GM12873 (cell line): ENCODE measurements around the gene PLGRKT.

Experiments used
- TF ChIP-seq, protein P1 (sequence below): IDR thresholded peaks from 2 replicates; pipeline ENCODE4 v1.5.1; 2012; ENCODE audit warnings: low read depth, mild to moderate bottlenecking, moderate library complexity, low read length, control low read depth; ENCODE audit not compliant: insufficient read depth; ENCODE audit errors: missing control alignments

PLGRKT gene

DNA sequence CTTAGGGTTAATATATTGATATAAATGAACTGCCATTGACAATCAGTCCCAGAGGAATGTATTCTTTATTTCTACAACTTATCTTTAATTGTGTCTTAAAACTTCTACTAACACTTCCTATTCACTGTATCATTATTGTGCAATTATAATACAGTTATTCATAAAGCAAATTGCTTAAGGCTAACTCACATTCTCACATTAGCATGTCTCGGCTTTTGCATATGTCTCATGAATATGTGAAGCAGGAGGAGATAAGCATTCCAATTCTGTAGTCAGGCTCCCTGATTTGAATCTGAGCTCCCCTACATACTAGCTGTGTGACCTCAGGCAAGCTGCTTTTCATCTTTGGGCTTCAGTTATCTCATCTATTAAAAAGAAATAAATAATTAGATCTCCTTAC, 45.4 kb downstream of the PLGRKT start:
- TF ChIP-seq, protein P1, sequence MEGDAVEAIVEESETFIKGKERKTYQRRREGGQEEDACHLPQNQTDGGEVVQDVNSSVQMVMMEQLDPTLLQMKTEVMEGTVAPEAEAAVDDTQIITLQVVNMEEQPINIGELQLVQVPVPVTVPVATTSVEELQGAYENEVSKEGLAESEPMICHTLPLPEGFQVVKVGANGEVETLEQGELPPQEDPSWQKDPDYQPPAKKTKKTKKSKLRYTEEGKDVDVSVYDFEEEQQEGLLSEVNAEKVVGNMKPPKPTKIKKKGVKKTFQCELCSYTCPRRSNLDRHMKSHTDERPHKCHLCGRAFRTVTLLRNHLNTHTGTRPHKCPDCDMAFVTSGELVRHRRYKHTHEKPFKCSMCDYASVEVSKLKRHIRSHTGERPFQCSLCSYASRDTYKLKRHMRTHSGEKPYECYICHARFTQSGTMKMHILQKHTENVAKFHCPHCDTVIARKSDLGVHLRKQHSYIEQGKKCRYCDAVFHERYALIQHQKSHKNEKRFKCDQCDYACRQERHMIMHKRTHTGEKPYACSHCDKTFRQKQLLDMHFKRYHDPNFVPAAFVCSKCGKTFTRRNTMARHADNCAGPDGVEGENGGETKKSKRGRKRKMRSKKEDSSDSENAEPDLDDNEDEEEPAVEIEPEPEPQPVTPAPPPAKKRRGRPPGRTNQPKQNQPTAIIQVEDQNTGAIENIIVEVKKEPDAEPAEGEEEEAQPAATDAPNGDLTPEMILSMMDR = no peak

DNA sequence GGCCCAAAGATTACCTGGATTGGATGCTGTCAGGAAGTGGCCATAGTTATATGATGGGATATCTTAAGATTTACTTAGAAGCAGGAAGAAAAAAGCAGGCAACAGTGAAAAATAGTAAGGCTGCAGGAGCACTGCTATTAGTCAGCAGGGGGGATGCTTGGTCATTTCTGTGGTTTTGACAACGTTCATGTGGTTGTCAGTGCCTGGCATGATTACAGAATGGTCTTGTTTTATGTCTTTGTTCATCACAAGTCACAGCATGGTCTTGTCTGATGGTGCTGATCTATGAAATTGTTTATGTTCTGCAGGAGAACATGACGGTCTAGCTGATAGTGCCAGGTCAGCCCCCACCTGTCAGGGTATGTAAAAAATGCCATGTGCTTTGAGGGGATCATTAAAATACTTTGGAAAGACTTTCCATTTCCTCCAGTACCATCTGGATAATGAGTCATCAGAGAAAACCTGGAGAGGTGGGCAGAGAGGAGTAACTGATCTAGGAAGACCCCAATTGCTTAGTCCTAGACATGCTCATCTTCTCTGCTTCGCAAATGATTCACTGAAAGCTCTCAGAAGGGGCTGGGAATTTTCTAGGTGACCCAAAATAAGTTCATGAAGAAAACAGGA, 48.5 kb downstream of the PLGRKT start:
- TF ChIP-seq, protein P1 = no peak

DNA sequence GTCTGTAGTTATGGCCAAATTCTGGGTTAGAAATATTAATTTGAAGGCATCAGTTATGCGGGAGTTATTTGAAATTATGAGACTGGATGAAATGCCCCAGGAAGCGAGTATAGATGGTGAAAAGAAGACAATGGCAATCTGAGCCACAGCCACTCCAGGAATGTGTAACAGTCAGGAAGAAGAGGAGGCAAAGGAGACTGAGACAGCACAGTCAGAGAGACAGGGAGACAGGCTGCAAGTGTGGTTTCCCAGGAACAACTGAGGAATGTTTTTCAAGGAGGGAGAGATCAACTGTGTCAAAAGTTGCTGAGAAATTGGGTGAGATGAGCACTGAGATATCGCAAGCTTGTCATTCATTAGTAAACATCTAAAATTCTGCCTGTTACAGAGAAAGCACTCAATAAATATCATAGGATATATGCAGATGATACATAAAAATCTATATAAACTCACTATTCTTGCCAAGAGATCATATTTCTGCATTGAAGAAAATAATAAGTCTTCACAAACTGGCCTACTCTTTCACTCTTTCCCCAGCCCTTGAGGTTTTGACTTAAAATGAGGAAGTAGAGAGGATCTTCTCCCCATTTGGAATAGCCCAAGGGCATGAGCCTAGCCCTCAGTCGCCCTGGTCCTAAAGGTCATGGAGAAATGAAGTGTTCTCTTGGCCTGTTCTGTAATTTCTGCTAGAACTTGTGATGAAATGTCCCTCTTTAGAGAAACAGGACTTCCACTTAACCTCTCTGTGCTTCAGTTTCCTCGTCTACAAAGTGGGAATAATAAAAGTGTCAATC, 49.5 kb downstream of the PLGRKT start:
- TF ChIP-seq, protein P1 = no peak

GRCh38 chr9:5384436-5384835, 53.3 kb downstream of the PLGRKT start:
- TF ChIP-seq, protein P1 = no peak

- TF ChIP-seq, protein P1 = no peak
These were observed 55.2 kb downstream of the PLGRKT start for GRCh38 chr9:5382479-5382878.

DNA sequence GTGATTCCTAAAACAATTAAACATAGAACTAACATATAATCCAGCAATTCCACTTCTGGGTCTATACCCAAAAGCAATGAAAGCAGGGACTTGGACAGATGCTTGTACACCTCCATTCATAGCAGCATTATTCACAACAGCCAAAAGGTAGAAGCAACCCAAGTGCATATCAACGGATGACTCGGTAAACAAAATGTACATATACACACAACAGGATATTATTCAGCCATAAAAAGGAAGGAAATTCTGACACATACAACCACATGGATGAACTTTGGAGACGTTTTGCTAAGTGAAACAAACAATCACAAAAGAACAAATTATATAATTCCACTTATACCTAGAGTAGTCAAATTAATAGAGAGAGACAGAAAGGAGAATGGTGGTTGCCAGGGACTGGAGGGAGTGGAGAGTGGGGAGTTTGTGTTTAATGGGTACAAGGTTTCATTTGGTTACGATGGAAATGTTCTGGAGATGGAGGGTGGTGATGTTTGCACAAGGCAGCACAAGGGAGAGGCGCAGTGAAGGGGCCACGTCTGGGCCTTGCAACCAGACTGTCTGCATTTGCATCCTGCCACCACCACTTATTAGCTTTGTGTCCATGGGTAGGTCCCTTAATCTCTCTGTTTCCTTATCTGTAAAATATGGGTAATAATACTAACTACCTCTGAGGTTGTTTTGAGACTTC, 61.8 kb downstream of the PLGRKT start:
- TF ChIP-seq, protein P1 = no peak

DNA sequence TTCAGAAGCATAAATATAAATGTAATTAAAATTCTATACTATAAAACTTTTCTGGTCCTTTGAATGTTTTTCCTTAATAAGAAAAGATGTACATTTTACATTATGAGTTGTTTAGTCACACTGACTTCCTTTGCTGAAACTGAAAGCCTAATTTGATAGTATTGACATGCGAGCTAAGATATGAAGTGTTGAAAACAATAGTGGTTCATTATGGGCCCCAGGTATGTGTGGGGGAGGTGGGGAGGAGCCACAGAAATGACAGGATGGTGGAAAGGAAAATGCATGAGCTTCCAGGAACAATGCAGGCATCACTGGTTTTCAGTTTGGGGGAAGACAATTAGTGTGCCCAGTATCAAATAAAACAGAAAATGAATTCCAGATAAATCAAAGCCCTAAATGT, 62.6 kb downstream of the PLGRKT start:
- TF ChIP-seq, protein P1 = no peak
